Fibroblast of skin of left quadriceps (primary cell): ENCODE data around the gene KIF16B.
"Not testable (repeated sequence)": the region's sequence is repeated elsewhere in the genome, so short reads cannot be mapped to it uniquely, and the experiment has no call there.

Source experiments
- DNase-seq, 2 experiments: peaks; one replicate each; pipeline ENCODE4 v3.0.0-alpha.2; 2013; ENCODE audit warnings: low read depth in 2 of 2

The KIF16B gene

GRCh38 chr20:16595376-16595775 lies 22.1 kb upstream of the KIF16B start:
- DNase-seq, result no peak

DNA sequence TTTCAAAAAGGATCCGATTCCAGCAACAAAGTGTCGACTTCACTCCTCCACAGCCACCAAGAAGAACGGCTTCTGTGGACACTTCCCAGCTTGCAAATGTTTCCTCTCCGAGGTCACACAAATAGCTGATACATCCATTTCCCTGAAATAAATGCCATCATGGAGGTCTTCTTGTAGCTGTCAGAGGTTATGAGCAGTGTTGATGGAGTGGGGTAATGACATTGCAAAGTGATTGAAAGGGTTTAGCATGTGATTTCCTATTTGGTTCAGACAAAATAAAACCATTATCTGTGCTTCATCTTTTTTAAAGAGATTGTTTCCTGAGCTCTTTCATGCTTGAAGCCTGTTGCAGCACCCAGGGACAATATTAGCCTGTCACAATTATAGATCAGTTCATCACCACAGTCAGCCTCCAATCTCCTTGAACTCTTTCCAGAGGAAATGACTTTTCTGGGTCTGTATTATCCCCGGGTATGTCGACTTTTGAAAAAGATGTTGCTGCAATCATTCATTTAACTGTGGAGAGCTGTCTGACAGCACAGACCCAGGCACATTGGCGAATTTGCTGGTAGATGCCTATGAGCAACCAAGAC lies 16.9 kb upstream of the KIF16B start:
- DNase-seq, result no peak

DNA sequence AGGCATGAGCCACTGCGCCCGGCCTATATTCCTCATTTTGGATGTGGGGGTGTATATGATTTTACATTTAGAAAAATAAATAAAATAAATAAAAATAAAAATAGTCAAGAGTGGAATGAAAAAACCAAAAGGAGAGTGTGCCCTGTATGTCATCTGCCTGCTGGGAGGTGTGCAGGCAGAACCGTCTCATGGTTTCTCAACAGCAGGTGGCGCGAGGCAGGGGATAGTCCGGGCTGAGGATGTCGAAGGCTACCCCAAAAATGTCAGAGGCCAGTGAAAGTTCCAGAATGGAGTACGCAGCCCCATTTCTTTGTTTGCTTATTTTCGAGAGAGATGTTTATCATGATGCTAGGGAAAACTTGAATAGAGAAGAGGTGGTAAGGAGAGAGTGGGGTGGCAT lies 16.4 kb upstream of the KIF16B start:
- no peak for DNase-seq

DNA sequence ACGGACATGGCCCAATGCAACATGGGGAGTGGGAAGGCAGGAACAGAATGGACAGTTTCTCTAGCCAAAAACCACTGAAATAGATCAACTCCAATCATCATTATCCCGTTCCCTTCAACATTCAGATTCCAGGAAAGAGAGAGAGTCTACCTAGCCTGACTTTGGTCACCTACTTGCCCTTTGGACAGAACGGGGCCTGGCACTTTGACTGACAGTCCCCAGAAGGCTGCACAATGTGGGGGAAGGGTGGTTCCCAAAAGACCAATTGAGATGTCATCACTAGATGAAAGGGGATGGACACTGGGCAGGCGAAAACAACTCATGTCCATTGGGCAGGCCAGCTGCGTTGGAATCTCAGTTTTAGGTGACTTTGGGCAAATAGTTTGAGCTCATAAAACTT lies 15.0 kb upstream of the KIF16B start:
- DNase-seq, result no peak

GRCh38 chr20:16587066-16587465 lies 13.8 kb upstream of the KIF16B start:
- DNase-seq, result no peak

- no peak for DNase-seq
Observed at GRCh38 chr20:16583474-16583873, 10.2 kb upstream of the KIF16B start.

DNA sequence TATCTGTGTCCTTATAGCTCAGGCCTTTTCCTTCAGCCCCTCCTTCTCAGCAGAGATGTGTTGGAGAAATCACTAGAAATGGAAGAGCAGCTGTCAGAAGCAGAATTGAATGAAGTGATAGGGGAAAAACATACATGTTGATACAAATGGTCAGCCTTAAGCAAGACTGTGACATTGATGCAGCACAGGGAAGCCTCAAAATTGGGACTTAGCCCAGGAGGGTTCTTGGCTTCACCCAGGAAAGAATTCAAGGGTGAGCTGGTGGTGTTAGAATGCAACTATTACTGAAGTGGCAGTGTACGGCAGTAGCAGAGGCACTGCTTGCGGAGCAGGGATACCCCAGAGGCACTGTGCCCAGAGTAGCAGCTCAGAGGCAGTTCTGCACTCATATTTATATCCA lies 8.0 kb upstream of the KIF16B start:
- DNase-seq, result no peak

DNA sequence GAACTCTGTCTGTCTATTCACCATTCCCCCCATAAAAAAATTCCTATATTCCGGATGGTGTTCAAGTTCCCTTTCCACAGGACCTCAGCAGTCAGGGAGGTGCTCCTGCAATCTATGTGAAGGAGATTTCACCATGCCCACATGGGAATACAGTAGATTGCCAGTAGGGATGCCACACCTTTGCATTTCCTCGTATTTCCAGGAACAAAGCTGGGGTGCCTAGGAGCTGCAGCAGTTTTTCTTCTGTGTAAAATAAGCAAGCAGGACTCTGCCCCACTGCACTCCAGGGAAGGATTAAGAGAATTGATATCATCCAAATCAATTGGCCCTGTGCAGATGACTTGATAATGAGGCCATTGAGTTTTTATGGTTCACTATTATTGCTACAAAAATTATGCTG lies 7.4 kb upstream of the KIF16B start:
- no peak for DNase-seq

DNA sequence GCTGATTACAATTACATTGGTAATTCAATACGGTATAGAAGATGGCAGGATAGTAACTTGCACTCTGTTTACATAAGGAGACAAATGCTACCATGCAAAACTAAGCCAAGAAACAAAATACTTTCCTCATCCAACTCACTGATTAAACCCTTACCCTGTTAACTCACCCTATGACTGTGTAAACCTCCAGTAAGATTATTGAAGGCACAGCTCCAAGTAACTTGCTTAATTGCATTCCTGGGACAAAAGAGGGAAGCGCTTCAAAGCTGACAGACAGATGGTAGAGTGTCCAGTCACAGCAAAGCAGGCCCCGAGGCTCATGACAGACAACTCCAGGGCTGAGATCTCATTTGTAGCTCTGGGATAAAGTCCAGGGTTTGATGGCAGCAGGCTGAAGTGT lies 6.9 kb upstream of the KIF16B start:
- peak; percentile 54 to 59 for DNase-seq

DNA sequence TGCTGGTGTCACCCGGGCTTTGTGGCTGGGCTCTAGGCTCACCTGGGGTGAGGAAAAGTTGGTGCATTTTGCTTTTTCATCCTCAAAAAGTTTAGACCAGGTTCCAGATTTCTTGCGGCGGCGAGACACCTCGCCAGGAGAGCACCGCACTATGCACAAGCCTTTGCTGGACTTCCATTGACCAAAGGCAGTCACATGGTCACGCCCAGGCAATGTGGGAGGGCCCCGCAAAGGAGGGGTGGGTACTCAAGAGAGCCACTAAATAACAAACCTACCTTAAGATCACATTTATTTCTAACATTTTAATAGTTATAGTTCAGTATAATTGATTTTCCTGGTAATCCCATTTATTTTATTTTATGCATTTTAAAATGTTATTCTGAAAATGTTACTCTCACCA lies 3.0 kb upstream of the KIF16B start:
- DNase-seq, result no peak

GRCh38 chr20:16575390-16576140 lies 2.3 kb upstream of the KIF16B start:
- DNase-seq, result no peak

DNA sequence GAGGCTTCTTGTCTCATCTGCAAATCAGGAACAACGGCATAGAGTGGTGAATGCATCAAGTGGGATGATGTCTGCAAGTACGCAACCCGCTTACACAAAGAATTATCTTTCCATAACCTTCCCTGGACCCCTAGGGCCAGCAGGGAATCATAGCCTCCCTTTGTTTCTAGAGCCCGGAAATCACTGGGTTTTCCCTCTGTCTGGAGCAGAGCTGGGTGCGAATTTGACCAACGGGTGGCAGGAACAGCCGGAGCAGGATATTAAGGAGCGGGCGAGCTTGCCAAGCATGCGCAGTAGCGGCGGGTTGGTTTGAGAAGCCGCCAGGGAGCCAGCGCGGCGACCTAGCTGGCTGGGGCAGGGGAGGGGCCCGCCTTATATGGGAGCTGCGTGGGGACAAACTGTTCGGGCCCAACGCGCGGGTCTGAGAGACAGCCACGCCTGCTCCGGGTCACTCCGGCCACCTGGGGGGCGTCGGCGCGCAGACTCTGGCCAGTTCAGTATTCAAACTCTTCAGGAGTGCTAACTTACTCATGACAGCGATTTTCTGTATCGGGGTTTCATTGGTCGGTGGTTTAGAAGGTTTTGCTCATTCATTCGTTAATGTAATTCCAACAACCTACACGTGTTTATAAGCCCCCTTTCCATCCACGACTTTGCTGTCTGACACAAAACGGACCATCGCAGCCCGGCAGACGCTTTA lies 1.6 kb upstream of the KIF16B start:
- peak; percentile 32 to 34 for DNase-seq

- no peak for DNase-seq
Observed at GRCh38 chr20:16571333-16571732, 1.9 kb downstream of the KIF16B start.

GRCh38 chr20:16569246-16570153 lies 3.7 kb downstream of the KIF16B start:
- DNase-seq, result no peak

- no peak for DNase-seq
Observed at GRCh38 chr20:16566080-16566479, 7.2 kb downstream of the KIF16B start.

DNA sequence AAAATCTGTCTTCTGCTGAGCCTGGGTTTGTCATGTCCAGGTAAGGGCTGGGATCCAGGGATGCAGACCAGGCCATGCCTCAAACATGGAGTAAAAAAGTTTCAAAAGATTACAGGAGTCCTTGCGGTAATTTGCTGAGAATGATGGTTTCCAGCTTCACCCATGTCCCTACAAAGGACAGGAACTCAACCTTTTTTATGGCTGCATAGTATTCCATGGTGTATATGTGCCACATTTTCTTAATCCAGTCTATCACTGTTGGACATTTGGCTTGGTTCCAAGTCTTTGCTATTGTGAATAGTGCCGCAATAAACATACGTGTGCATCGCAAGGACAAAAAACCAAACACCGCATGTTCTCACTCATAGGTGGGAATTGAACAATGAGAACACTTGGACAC lies 9.2 kb downstream of the KIF16B start:
- not testable (repeated sequence) for DNase-seq

GRCh38 chr20:16563066-16563806 lies 10.0 kb downstream of the KIF16B start:
- DNase-seq, result no peak

DNA sequence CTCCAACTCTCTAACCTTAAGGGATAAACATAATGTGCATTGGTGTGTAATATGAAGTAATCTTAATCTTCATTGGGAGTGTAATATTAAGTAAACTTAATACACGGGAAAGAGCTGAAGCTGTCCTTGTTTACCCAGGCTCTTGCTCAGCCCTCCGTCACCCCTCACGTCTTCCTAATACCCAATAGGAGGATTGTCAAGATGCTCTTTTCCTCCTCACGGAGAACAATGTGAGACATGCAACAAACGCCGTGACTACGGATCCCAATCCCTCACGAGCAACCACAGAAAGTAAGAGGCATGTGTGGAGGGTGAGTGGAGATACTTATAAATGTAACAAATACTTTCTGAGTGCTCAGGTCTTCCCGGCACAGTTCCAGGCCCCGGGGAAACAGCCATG lies 11.0 kb downstream of the KIF16B start:
- no peak for DNase-seq

DNA sequence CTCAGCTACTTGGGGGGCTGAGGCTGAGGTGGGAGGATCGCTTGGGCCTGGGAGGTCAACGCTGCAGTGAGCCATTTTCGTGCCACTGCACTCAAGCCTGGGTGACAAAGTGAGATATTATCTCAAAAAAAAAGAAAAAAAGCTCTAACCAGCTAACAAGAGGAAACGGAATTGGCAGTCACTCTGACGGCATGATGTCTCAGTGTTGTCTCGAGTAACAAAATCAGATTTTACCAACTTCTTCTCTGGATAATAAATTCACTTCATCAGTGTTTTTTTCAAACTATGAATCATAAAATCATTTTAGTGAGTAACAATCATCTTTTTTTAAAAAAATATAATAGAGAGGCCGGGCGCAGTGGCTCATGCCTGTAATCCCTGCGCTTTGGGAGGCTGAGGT lies 12.6 kb downstream of the KIF16B start:
- DNase-seq, result no peak

- no peak for DNase-seq
Observed at GRCh38 chr20:16560216-16560615, 13.0 kb downstream of the KIF16B start.

DNA sequence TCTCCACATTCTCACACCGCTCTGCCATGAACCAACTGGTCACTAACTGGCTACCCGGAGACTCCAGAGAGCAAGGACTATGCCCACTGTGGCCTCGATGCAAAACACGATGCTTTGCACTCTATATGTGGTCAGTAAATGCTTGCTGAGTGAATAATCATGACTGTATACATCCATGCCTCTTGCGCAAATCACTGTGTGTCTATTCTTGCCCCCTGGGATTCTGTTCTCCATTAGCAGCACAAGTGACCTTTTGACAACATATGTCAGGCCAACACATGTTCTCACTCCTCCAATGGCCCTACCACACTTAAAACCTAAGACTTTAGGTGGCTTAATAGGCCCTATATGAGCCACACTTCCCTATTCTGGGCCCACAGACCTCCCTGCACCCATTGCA lies 16.9 kb downstream of the KIF16B start:
- DNase-seq, result peak; percentile 7 to 8
